ENCODE results near the gene TUBB4B.

The TUBB4B gene

DNA sequence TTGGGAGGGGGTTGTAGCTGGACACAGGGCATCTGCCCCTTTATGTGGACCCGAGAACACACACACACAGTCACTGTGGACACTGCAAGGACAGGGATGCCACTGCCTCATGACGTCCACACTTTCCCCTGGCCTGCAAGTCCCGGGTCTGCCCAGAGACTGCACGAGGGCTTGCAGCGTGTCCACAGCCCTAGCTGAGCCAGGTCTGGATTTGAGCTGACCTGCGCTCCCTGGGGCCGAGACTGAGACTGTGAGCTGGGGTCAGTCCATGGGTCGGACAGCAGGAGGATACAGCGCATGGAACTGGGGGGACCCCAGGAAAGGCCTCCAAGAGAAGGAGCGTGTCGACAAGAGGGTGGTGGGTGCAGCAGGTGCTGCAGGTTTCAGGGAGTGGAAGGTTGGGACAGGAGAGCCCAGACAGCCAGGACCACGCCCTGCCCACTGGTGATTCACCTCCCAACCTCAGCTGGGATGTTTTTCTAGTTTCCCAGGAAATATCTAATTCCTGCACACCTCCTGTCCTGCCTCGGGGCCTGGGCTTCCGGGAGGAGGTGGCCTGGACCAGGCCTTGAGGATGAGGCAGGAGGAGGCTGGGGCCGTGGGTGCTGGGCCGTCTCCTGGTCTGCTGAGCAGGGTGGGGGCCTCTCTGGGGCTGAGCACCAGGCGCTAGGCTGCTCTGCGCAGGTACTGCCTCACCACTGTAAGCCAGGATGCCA, 14.6 kb upstream of the TUBB4B start:
- no peak for DNase-seq (ENCODE audit: low read depth)

GRCh38 chr9:137227054-137227852, 13.8 kb upstream of the TUBB4B start, which contains the start of gene RNF224:
RNF224 (plus strand) TSS chr9:137227502; CDS start chr9:137228336, 834 bp downstream.
- no peak for DNase-seq (ENCODE audit: low read depth)

DNA sequence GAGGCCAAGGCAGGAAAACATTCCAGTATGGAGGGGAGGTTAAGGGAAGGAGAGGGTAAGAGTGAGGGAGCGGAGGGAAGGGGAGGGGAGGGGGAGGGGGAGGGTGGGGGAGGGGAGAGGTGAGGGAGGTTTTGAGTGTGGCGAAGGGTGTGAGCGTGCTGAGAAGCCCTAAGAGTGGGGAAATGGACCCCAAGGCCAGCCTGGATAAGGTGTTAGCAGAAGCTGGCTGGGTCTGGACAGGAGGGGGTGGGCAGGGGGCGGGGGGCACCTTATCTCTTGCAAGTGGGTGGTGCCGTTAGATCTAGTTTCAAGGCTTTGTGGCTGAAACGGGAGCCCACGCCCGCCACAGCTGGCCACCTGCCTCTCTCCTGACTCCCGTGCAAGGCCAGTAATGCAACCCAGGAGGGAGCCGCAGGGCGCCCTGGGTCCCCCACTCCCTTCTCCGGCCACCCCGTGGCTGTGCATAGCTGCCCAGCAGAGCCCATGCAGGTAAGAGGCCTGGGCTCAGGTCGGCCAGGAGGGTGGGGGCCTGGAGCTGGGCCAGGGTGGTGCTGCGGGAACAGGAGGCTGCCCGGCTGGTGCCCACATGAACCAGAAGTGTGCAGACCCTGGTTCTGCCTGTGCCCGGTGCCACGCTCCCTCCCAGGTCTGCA, 13.1 kb upstream of the TUBB4B start:
- no peak for DNase-seq (ENCODE audit: low read depth)

GRCh38 chr9:137228506-137228967, 12.6 kb upstream of the TUBB4B start:
- no peak for DNase-seq (ENCODE audit: low read depth)

GRCh38 chr9:137228968-137229896, 11.9 kb upstream of the TUBB4B start:
- no peak for DNase-seq (ENCODE audit: low read depth)

GRCh38 chr9:137229903-137230704, 11.0 kb upstream of the TUBB4B start:
- no peak for DNase-seq (ENCODE audit: low read depth)

- no peak for DNase-seq (ENCODE audit: low read depth)
These were observed 10.2 kb upstream of the TUBB4B start, which contains the start of gene SLC34A3 for GRCh38 chr9:137230705-137231371. SLC34A3 (plus strand) TSS chr9:137230901; CDS start chr9:137231703, 802 bp downstream.

- DNase-seq (ENCODE audit: low read depth), result no peak
These were observed 9.6 kb upstream of the TUBB4B start for GRCh38 chr9:137231372-137232039.

DNA sequence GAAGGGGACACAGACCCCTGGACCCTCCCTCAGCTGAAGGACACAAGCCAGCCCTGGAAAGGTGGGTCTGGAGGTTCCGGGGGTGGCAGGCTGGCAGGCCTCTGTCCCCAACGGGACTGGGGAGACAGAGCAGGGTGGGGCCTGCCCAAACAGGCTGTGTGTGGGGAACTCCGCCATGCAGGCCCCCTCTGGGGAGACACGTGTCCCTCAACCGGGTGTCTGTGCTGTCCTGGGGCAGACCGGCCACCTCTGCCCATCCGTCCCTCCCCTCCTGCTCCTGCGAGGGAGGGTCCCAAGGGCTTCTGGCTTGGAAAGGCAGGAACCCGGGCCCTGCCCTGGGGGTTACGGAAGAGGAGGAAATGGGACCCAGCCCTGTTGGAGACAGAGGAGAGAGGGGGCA, 9.0 kb upstream of the TUBB4B start:
- DNase-seq (ENCODE audit: low read depth), result no peak

- no peak for DNase-seq (ENCODE audit: low read depth)
These were observed 8.6 kb upstream of the TUBB4B start for GRCh38 chr9:137232510-137232909.

DNA sequence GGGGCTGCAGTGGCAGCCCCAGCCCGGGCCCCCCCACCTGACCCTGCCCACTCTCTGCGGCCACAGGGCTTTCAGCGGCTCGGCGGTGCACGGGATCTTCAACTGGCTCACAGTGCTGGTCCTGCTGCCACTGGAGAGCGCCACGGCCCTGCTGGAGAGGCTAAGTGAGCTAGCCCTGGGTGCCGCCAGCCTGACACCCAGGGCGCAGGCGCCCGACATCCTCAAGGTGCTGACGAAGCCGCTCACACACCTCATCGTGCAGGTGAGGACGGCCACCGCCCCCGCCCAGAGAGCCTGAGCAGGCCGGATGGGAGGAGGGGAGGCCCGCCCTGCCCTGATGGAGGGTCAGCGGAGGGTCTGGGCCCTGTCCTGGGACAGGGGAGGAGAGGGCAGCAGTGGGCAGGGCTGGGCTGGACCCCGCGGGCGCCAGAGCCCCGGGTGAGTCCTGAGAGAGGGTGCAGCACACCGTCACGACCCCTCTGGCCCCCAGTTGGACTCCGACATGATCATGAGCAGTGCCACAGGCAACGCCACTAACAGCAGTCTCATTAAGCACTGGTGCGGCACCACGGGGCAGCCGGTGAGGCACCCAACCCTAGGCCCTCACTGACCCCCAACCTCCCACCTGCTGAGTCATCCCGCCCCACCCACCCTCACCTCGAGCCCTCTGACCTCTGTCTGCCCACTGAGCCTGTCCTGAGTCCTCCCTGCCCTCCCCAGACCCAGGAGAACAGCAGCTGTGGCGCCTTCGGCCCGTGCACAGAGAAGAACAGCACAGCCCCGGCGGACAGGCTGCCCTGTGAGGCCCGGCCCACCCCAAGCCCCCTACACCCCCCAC, 7.7 kb upstream of the TUBB4B start:
- DNase-seq (ENCODE audit: low read depth), result no peak

- DNase-seq (ENCODE audit: low read depth), result no peak
These were observed 6.9 kb upstream of the TUBB4B start for GRCh38 chr9:137234055-137234697.

DNA sequence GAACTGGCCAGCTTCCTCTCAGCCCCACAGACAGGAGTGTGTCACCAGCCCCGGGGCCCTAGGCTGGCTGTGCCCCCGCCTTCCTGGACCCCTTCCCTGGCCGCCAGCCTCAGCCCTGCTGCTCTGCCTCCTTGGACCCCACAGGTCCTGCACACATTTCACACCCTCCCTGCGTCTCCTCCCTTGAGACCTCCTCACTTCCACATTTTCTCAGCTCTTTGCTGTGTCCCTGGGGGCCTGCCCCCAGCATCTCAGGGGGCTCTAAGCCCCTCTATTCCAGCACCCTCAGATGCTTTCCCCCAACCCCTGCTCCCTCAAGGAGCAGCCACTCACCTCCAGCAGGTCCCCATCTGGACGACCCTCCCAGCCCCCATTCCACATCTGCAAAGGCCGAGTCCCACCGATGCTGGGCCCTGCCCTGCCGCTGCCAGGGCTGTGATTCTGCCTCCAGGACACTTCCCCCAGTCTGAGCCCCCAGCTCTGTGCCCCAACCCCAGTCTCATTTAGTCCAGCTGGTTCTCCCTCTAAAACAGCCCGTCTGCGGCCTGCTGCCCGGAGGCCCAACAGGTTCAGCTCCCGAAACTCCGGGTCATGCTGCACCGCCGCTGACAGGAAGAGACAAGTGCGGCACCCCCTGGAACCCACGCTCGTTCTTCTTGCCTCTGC, 6.2 kb upstream of the TUBB4B start:
- DNase-seq (ENCODE audit: low read depth), result no peak

DNA sequence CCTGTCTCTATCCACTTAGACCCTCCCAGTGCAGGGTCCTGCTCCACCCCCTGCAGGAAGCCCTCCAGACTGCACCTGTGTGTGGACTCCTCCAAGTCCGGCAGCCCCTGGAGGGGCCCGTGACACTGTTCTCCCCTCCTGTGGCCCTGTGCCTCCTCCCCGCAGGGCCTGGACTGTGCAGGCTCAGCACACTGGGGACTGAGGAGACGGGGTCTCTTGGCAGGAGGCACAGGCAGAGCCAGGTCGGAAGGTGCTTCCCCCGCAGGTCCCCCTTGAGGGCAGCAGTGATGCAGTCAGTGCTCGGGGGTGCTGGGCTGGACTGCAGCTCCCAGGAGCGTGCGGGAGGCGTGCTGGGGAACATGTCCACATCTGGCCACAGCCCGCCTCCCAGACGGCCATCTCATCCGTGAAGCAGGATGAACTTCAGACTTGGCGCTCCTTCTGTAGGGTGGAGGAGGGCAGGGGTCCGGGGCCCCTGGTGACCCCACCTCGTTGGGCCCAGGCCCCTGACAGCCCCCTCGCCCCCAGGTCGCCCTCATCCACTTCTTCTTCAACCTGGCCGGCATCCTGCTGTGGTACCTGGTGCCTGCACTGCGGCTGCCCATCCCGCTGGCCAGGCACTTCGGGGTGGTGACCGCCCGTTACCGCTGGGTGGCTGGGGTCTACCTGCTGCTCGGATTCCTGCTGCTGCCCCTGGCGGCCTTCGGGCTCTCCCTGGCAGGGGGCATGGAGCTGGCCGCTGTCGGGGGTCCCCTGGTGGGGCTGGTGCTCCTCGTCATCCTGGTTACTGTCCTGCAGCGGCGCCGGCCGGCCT, 5.5 kb upstream of the TUBB4B start:
- DNase-seq (ENCODE audit: low read depth), result no peak

- no peak for DNase-seq (ENCODE audit: low read depth)
These were observed 4.7 kb upstream of the TUBB4B start for GRCh38 chr9:137236238-137236935.

GRCh38 chr9:137236936-137237421, 4.1 kb upstream of the TUBB4B start:
- DNase-seq (ENCODE audit: low read depth), result no peak

Measured in HS-5 (cell line).